GM12878 (cell line): ENCODE measurements around the gene C2orf80. TPM values are rescaled to one million over a fixed set of nuclear protein-coding genes. Genes with fewer than 3 reads are reported as not detected.

Experiments
- ATAC-seq: fragments of 200-7000 bp; cut with Tn5 transposase; 3 replicates; pipeline ENCODE4 v1.9.1; 2020; ENCODE audit warnings: mild to moderate bottlenecking, moderate library complexity
- BruUV-seq: library from RNA; stranded (reverse); fragments of 400-500 nt; replicated peaks from 2 replicates; lab custom pipeline; 2021; lab: Mats Ljungman, UMichigan
- CTCF ChIA-PET: fragments of 300-600 bp; sonication (Branson Sonifier 250); formaldehyde crosslinking; extraction: SDS; loops from one replicate; lab custom pipeline; 2021; ENCODE audit warnings: inconsistent platforms; lab: Yijun Ruan, JAX
- POLR2A ChIA-PET: fragments of 350-600 bp; formaldehyde crosslinking; extraction: SDS; loops from one replicate; lab custom pipeline; 2021; ENCODE audit warnings: inconsistent platforms; lab: Charles Lee
- RAD21 ChIA-PET: fragments of 300-600 bp; sonication (Branson Sonifier 250); formaldehyde crosslinking; loops from one replicate; lab custom pipeline; 2023; ENCODE audit warnings: antibody characterized with exemption; ENCODE audit not compliant: unreplicated experiment; lab: Charles Lee
- SMC1A ChIA-PET: fragments of 300-600 bp; sonication (Branson Sonifier 250); formaldehyde crosslinking; loops from one replicate; lab custom pipeline; 2023; ENCODE audit not compliant: unreplicated experiment, uncharacterized antibody; lab: Charles Lee
- DNase-seq: peaks from one replicate; pipeline ENCODE4 v3.0.0-alpha.2; 2011; ENCODE audit warnings: low read depth, low spot score
- FAIRE-seq: peaks from 3 replicates; lab custom pipeline; 2011; peaks lifted over from hg19 to GRCh38; lab: Jason Lieb, UNC
- H2AFZ ChIP-seq: 2 replicates; pipeline ENCODE4 v1.6.0; 2011; ENCODE audit warnings: low read depth, low read length, control low read depth; ENCODE audit not compliant: control insufficient read depth
- H3K27ac ChIP-seq: 2 replicates; pipeline ENCODE4 v1.5.1; 2011; ENCODE audit warnings: control low read depth; ENCODE audit not compliant: control insufficient read depth, insufficient read depth
- H3K27me3 ChIP-seq, 2 experiments: replicated peaks in 1 of 2; 2 replicates each; pipeline versions ENCODE4 v1.6.0 to v1.6.1; 2011; ENCODE audit warnings: low read length in 1 of 2; ENCODE audit not compliant: control insufficient read depth in 2 of 2, insufficient read depth in 2 of 2
- H3K36me3 ChIP-seq, 2 experiments: 2 replicates each; pipeline ENCODE4 v1.5.1; 2011; ENCODE audit warnings: low read length in 1 of 2; ENCODE audit not compliant: control insufficient read depth in 2 of 2, insufficient read depth in 2 of 2
- H3K4me1 ChIP-seq: 2 replicates; pipeline ENCODE4 v1.6.1; 2011; ENCODE audit warnings: mild to moderate bottlenecking, low read length, moderate library complexity, mixed read lengths; ENCODE audit not compliant: control insufficient read depth, insufficient read depth
- H3K4me2 ChIP-seq: 2 replicates; pipeline ENCODE4 v1.6.0; 2011; ENCODE audit warnings: control low read depth; ENCODE audit not compliant: control insufficient read depth, insufficient read depth
- H3K4me3 ChIP-seq: fragments of 200-600 bp; sonication (generic); 2 replicates; pipeline ENCODE4 v1.5.1; 2016
- H3K79me2 ChIP-seq: 2 replicates; pipeline ENCODE4 v1.6.0; 2011; ENCODE audit warnings: low read length; ENCODE audit not compliant: control insufficient read depth, insufficient read depth
- H3K9ac ChIP-seq: 2 replicates; pipeline ENCODE4 v1.8.0; 2011; ENCODE audit warnings: low read length, control low read depth, mixed read lengths; ENCODE audit not compliant: control insufficient read depth, insufficient read depth
- H3K9me3 ChIP-seq: replicated peaks from 3 replicates; pipeline ENCODE4 v1.5.1; 2011; ENCODE audit warnings: mild to moderate bottlenecking, low read length; ENCODE audit not compliant: control insufficient read depth, insufficient read depth
- H4K20me1 ChIP-seq: 2 replicates; pipeline ENCODE4 v1.6.0; 2011; ENCODE audit not compliant: control insufficient read depth, insufficient read depth
- PML ChIP-seq: IDR thresholded peaks from 2 replicates; pipeline ENCODE4 v1.6.1; 2012; ENCODE audit warnings: low read length, inconsistent platforms
- RBBP5 ChIP-seq: fragments of 200-600 bp; sonication (generic); conservative IDR thresholded peaks from 2 replicates; pipeline ENCODE4 v1.6.1; 2016
- SMAD5 ChIP-seq: IDR thresholded peaks from 2 replicates; pipeline ENCODE4 v1.6.1; 2016; ENCODE audit warnings: antibody characterized with exemption, low read depth
- TCF12 ChIP-seq: IDR thresholded peaks from 2 replicates; pipeline ENCODE4 v1.6.1; 2011; ENCODE audit warnings: low read depth, mild to moderate bottlenecking, low read length
- ZZZ3 ChIP-seq: IDR thresholded peaks from 2 replicates; pipeline ENCODE4 v1.6.1; 2011; ENCODE audit warnings: low read depth; ENCODE audit not compliant: control insufficient read depth, insufficient read length
- WGBS: methylation state at CpG from one replicate; pipeline ENCODE4 v1.1.6; 2016; ENCODE audit warnings: low lambda C conversion rate; ENCODE audit not compliant: insufficient replicate concordance, insufficient coverage; ENCODE audit errors: missing lambda C conversion rate; 5-methylcytosine and 5-hydroxymethylcytosine counted together
- in situ Hi-C: fragments of 300-500 bp; cut with MboI; formaldehyde crosslinking; loops from 9 replicates; pipeline ENCODE4 v1.14.3; 2018; ENCODE audit warnings: mixed read lengths
- intact Hi-C: fragments of 100-400 bp; cut with micrococcal nuclease; formaldehyde crosslinking; loops from one replicate; pipeline ENCODE4 v1.14.2; 2022; ENCODE audit not compliant: unreplicated experiment
- polyA plus RNA-seq, 11 experiments: library from polyadenylated mRNA; depleted of rRNA in 4 of 11; unstranded in 6 of 11; stranded (reverse) in 5 of 11; fragments of >200 nt; fragmentation: Nextera tagmentation in 4 of 11; fragmentation: Illumina TruSeq in 1 of 11; extraction: Ambion mirVana in 4 of 11; extraction: Trizol in 1 of 11; gene quantifications; 1 replicate in 1 of 11; 2 replicates in 10 of 11; pipeline versions ENCODE4 v1.2.1 to v1.2.3, GENCODE V29; 2011 to 2016; ENCODE audit warnings: inconsistent platforms in 2 of 11, missing spikeins in 2 of 11, low read depth in 1 of 11
- total RNA-seq, 4 experiments: library from RNA; depleted of rRNA in 3 of 4; stranded (reverse); fragments of >200 nt in 3 of 4; fragmentation: Illumina TruSeq in 1 of 4; extraction: Trizol in 1 of 4; gene quantifications; 2 replicates each; pipeline versions ENCODE4 v1.2.1 to v1.2.3, GENCODE V29; 2013 to 2021

C2orf80 gene
- total and polyA plus RNA-seq, 10 of the 15 experiments (the other 5 are each of a cell fraction or from before 2014, with no cell fraction given), result not detected

DNA sequence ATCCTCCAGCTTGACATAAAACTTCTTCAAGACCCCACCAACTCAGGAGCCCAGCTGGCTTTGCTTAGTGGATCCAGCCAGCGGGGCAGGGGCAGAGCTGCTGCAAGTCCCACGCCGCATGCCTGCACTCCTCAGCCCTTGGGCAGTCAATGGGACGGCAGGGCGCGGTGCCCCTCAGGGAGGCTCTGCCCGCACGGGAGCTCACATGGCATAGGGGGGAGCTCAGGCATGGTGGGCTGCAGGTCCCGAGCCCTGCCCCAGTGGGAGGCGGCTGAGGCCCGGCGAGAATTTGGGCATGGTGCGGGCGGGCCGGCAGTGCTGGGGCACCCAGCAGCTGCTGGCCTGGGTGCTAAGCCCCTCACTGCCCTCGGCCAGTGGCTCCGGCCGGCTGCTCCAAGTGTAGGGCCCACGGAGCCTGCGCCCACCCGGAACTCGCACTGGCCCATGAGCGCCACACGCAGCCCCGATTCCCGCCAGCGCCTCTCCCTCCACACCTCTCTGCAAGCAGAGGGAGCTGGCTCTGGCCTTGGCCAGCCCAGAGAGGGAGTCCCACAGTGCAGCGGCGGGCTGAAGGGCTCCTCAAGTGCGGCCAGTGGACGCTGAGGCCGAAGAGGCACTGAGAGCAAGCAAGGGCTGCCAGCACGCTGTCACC is 37.9 kb upstream of the C2orf80 start:
- intact Hi-C loops, result no loop called here
- SMC1A ChIA-PET, result interaction anchor here (0.6 to 0.7 kb wide), 2 partner anchors 27 to 59 kb away, joined by 3 read pairs; no protein-coding TSS in a partner anchor
- Histone ChIP-seq H3K36me3 (no peaks in the 10 kb centered on the region), H3K4me3 (no peak overlapping the region), H2AFZ (no peak overlapping the region), H3K4me2 (no peak overlapping the region), H3K9ac (no peak overlapping the region), H4K20me1 (no peaks in the 10 kb centered on the region), H3K9me3 (0 out of 3 replicates have a peak, but pooled peaks cover 2% of the 10 kb centered on the region), H3K4me1 (no peaks in the 10 kb centered on the region), H3K27ac (no peak overlapping the region), H3K79me2 (no peaks in the 10 kb centered on the region), H3K27me3 (no peaks in the 10 kb centered on the region)
- FAIRE-seq (no peak), ATAC-seq (no peak), DNase-seq (no peak)
- in situ Hi-C loops, result no loop called here
- BruUV-seq, result no TSS peak
- CTCF ChIA-PET, result no interaction called here
- RAD21 ChIA-PET, result no interaction called here
- POLR2A ChIA-PET, result no interaction called here
- TF ChIP-seq ZZZ3 (no peak), PML (no peak)
- WGBS, result 75% methylated on average over 27 of the region's 33 CpGs

DNA sequence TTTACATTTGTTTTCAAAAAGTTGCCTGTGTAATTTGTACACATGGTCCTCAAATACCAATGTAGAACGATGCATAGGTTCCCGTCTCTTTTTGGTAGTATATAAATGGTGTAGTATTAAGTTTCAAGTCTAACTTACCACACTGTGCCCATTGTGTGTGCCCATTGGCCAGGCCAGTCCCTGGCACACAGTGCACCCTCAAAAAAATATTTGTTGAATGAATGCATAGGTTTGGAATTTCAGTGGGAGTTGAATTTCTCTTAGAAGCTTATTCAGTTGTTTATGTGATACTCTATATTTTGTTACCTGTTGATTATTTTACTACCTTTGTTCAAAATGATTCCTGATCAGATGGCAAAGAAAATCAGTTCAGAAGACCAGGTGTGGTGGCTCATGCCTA is 35.0 kb upstream of the C2orf80 start:
- POLR2A ChIA-PET, result no interaction called here
- FAIRE-seq, result no peak

More for the DNA sequence above, 35.0 kb upstream of the C2orf80 start:
- Histone ChIP-seq H3K4me1 (no peaks in the 10 kb centered on the region), H3K9me3 (no peaks in the 10 kb centered on the region), H4K20me1 (no peaks in the 10 kb centered on the region), H3K9ac (no peak overlapping the region), H3K4me3 (no peak overlapping the region), H3K79me2 (no peaks in the 10 kb centered on the region), H2AFZ (no peak overlapping the region), H3K36me3 (no peaks in the 10 kb centered on the region), H3K4me2 (no peak overlapping the region), H3K27ac (no peak overlapping the region), H3K27me3 (no peaks in the 10 kb centered on the region)
- no peak for ATAC-seq
- no TSS peak for BruUV-seq
- RAD21 ChIA-PET, result no interaction called here
- in situ Hi-C loops, result no loop called here
- intact Hi-C loops, result no loop called here
- SMC1A ChIA-PET, result interaction anchor here (1.2 kb wide), 1 partner anchor 27 kb away, joined by 3 read pairs; no protein-coding TSS in a partner anchor
- TF ChIP-seq SMAD5 (no peak), TCF12 (no peak), RBBP5 (no peak)
- CTCF ChIA-PET, result interaction anchor here (0.8 kb wide), 1 partner anchor 18 kb away, joined by 4 read pairs; no protein-coding TSS in a partner anchor
- WGBS, result 94% methylated on average over 2 of the region's 2 CpGs
- no peak for DNase-seq
